ENCODE measurements around the gene SOAT2. TPM values are rescaled to one million over a fixed set of nuclear protein-coding genes. Genes with fewer than 3 reads are reported as not detected.

SOAT2 gene
- total RNA-seq, 1 experiment from 2014 or later: not detected

DNA sequence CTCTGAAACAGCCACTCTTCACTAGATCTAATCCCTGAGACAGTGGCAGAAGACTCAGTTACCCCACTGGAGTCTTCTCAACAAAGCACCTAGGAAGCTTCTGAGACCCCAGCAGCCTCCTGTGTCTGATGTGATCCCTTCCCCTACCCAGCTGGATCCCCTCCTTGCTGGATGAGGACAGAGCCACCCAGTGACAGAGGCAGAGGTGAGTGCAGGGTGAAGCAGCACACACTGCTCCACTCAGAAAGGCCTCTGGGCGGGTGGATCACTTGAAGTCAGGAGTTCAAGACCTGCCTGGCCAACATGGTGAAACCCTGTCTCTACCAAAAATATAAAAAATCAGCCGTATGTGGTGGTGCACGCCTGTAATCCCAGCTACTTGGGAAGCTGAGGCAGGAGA, 26.8 kb upstream of the SOAT2 start:
- H2BK12ac ChIP-seq (ENCODE audit: insufficient read length, low read depth, low read length): no peak overlapping the region
- peaks cover 2% of the 10 kb centered on the region; the same call in 1 of the 2 replicates for H3K4me1 ChIP-seq (ENCODE audit: insufficient read depth, low read length)
- H3K56ac ChIP-seq (ENCODE audit: insufficient read length, low read depth, low read length): no peak overlapping the region
- no peak overlapping the region for H3K27ac ChIP-seq (ENCODE audit: insufficient read length, low read depth, low read length)
- H2AFZ ChIP-seq (ENCODE audit: low read length): no peak overlapping the region
- H2BK5ac ChIP-seq (ENCODE audit: insufficient read length, low read length): no peak overlapping the region
- H2BK20ac ChIP-seq (ENCODE audit: low read depth, low read length, poor library complexity, severe bottlenecking): no peak overlapping the region
- WGBS (ENCODE audit: extremely low coverage, insufficient read length, low lambda C conversion rate): no CpG with 5 or more reads among the region's 3 CpGs
- H3T11ph ChIP-seq (ENCODE audit: low read length): no peak overlapping the region
- no peaks in the 10 kb centered on the region for H3K27me3 ChIP-seq (ENCODE audit: insufficient read depth, low read length)
- no peak overlapping the region for H3K27ac Mint-ChIP-seq
- H2BK15ac ChIP-seq (ENCODE audit: low read depth, low read length): no peak overlapping the region
- no peaks in the 10 kb centered on the region for H3K9me3 Mint-ChIP-seq
- peaks cover 17% of the 10 kb centered on the region for H3K27me3 Mint-ChIP-seq (ENCODE audit: low read depth)
- H3K18ac ChIP-seq (ENCODE audit: insufficient read length, low read depth, low read length): no peak overlapping the region
- H3K79me1 ChIP-seq (ENCODE audit: insufficient read depth, low read depth, low read length, poor library complexity, severe bottlenecking): no peaks in the 10 kb centered on the region
- DNase-seq: no peak
- no peaks in the 10 kb centered on the region for H3K79me2 ChIP-seq (ENCODE audit: insufficient read depth, low read length)
- H2BK120ac ChIP-seq (ENCODE audit: low read depth, low read length, poor library complexity, severe bottlenecking): no peak overlapping the region
- no peak overlapping the region for H3K9ac ChIP-seq (ENCODE audit: extremely low read depth, insufficient read length, low read length)
- H3K36me3 Mint-ChIP-seq (ENCODE audit: insufficient read depth in 1 of 3, low read depth in 3 of 3): peaks cover 12 to 40% (median 29%) of the 10 kb centered on the region in 3 experiments
- H4K5ac ChIP-seq (ENCODE audit: insufficient read length, low read depth, low read length): no peak overlapping the region
- no peaks in the 10 kb centered on the region for H3K9me3 ChIP-seq (ENCODE audit: control insufficient read depth, low read depth, low read length)
- H4K8ac ChIP-seq (replicated peaks; ENCODE audit: insufficient read length, low read depth, low read length): no peak overlapping the region
- H3K14ac ChIP-seq (ENCODE audit: insufficient read depth, low read length): no peak overlapping the region
- H3K23me2 ChIP-seq (ENCODE audit: insufficient read length, low read depth, low read length, poor library complexity, severe bottlenecking): no peaks in the 10 kb centered on the region
- TF ChIP-seq, protein P1, sequence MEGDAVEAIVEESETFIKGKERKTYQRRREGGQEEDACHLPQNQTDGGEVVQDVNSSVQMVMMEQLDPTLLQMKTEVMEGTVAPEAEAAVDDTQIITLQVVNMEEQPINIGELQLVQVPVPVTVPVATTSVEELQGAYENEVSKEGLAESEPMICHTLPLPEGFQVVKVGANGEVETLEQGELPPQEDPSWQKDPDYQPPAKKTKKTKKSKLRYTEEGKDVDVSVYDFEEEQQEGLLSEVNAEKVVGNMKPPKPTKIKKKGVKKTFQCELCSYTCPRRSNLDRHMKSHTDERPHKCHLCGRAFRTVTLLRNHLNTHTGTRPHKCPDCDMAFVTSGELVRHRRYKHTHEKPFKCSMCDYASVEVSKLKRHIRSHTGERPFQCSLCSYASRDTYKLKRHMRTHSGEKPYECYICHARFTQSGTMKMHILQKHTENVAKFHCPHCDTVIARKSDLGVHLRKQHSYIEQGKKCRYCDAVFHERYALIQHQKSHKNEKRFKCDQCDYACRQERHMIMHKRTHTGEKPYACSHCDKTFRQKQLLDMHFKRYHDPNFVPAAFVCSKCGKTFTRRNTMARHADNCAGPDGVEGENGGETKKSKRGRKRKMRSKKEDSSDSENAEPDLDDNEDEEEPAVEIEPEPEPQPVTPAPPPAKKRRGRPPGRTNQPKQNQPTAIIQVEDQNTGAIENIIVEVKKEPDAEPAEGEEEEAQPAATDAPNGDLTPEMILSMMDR (conservative IDR thresholded peaks at IDR 0.05): no peak
- no peak overlapping the region for H3K23ac ChIP-seq (ENCODE audit: insufficient read length, low read depth, low read length)
- H3K4ac ChIP-seq (ENCODE audit: low read depth, low read length): no peak overlapping the region
- H3K4me1 Mint-ChIP-seq: peaks cover 22 to 26% of the 10 kb centered on the region in 2 experiments
- no peak overlapping the region for H3K4me3 Mint-ChIP-seq
- no peaks in the 10 kb centered on the region for H4K20me1 ChIP-seq (ENCODE audit: control insufficient read depth, insufficient read depth, insufficient read length)
- H3K4me2 ChIP-seq (ENCODE audit: insufficient read depth, insufficient read length, low read length): no peak overlapping the region
- H4K91ac ChIP-seq (ENCODE audit: insufficient read length, low read depth, low read length): no peak overlapping the region
- no peak overlapping the region for H2AK5ac ChIP-seq (ENCODE audit: insufficient read length, low read length)

Data from H9 (cell line).